Esophagus muscularis mucosa (tissue), 4 donors: Measurements from ENCODE around the gene KRT71. TPM values are rescaled to one million over a fixed set of nuclear protein-coding genes. Genes with fewer than 3 reads are reported as not detected.

Source experiments
- DNase-seq: peaks from one replicate; pipeline ENCODE4 v3.0.0-alpha.2; 2017; ENCODE audit errors: extremely low spot score
- H3K27ac ChIP-seq, 4 donors: fragments of 200-600 bp; sonication (generic); replicated peaks in 1 of 4; 1 replicate in 3 of 4; 2 replicates in 1 of 4; pipeline ENCODE4 v1.5.1; 2016 to 2019; ENCODE audit warnings: mild to moderate bottlenecking in 1 of 4
- H3K27me3 ChIP-seq, 4 donors: fragments of 200-600 bp; sonication (generic); one replicate each; pipeline versions ENCODE4 v1.5.1 to v1.6.0; 2016 to 2019
- H3K36me3 ChIP-seq, 4 donors: fragments of 200-600 bp; sonication (generic); one replicate each; pipeline ENCODE4 v1.5.1; 2016 to 2019
- H3K4me1 ChIP-seq, 4 donors: fragments of 200-600 bp; sonication (generic); one replicate each; pipeline ENCODE4 v1.5.1; 2016 to 2019
- H3K4me3 ChIP-seq, 4 donors: fragments of 200-600 bp; sonication (generic); 1 replicate in 2 of 4; 2 replicates in 2 of 4; pipeline ENCODE4 v1.5.1; 2016 to 2019; ENCODE audit warnings: mild to moderate bottlenecking in 4 of 4, moderate library complexity in 1 of 4
- H3K9me3 ChIP-seq, 4 donors: fragments of 200-600 bp; sonication (generic); 1 replicate in 3 of 4; 2 replicates in 1 of 4; pipeline ENCODE4 v1.5.1; 2016 to 2019
- CTCF ChIP-seq, 3 experiments: fragments of 200-600 bp in 2 of 3; fragments of 450-650 bp in 1 of 3; sonication (generic) in 2 of 3; IDR thresholded peaks; one replicate each; pipeline ENCODE4 v1.5.1; 2017 to 2019; ENCODE audit warnings: antibody characterized with exemption in 3 of 3, mild to moderate bottlenecking in 2 of 3, moderate library complexity in 1 of 3
- EP300 ChIP-seq: sonication (generic); formaldehyde crosslinking; IDR thresholded peaks from one replicate; pipeline ENCODE4 v1.6.1; 2017; ENCODE audit warnings: antibody characterized with exemption
- POLR2A ChIP-seq: fragments of 450-650 bp; IDR thresholded peaks from one replicate; pipeline ENCODE4 v1.6.1; 2017; ENCODE audit warnings: antibody characterized with exemption, moderate library complexity, mild to moderate bottlenecking, low read depth
- POLR2AphosphoS5 ChIP-seq, 2 donors: sonication (generic); formaldehyde crosslinking; IDR thresholded peaks; one replicate each; pipeline ENCODE4 v1.6.1; 2017; ENCODE audit warnings: antibody characterized with exemption in 2 of 2
- WGBS: methylation state at CpG from one replicate; pipeline ENCODE4 v1.1.5; 2018; 5-methylcytosine and 5-hydroxymethylcytosine counted together
- intact Hi-C: fragments of 100-400 bp; cut with DNase I; formaldehyde crosslinking; loops from one replicate; pipeline ENCODE4 v1.15.1; 2023
- total RNA-seq, 4 donors: library from RNA; depleted of rRNA; stranded (reverse); fragments of >200 nt; gene quantifications; one replicate each; pipeline versions ENCODE4 v1.1.0 to v1.2.1, GENCODE V29; 2016

KRT71 gene
- total RNA-seq, 4 donors from 2014 or later: not detected

GRCh38 chr12:52530366-52530765 lies 22.6 kb downstream of the KRT71 start:
- Histone ChIP-seq H3K4me3 (no peak overlapping the region), H3K4me1 (no peaks in the 10 kb centered on the region), H3K9me3 (no peaks in the 10 kb centered on the region), H3K27me3 (no peaks in the 10 kb centered on the region), H3K36me3 (no peaks in the 10 kb centered on the region), H3K27ac (no peak overlapping the region)
- TF ChIP-seq POLR2AphosphoS5 (IDR thresholded peaks at IDR 0.05) (no peak), POLR2A (no peak), EP300 (no peak), CTCF (IDR thresholded peaks at IDR 0.05) (no peak)
- 75% methylated on average over 2 of the region's 2 CpGs for WGBS
- no peak for DNase-seq
- intact Hi-C loops: no loop called here

- no peaks in the 10 kb centered on the region for H3K4me1 ChIP-seq
- no peaks in the 10 kb centered on the region for H3K9me3 ChIP-seq
- intact Hi-C loops: no loop called here
- no peaks in the 10 kb centered on the region for H3K36me3 ChIP-seq
- H3K27ac ChIP-seq: no peak overlapping the region
- TF ChIP-seq POLR2AphosphoS5 (IDR thresholded peaks at IDR 0.05): no peak
- no peak for TF ChIP-seq EP300
- no peak for TF ChIP-seq POLR2A
- no peak for TF ChIP-seq CTCF (IDR thresholded peaks at IDR 0.05)
- H3K27me3 ChIP-seq: no peaks in the 10 kb centered on the region
- no peak for DNase-seq
- no peak overlapping the region for H3K4me3 ChIP-seq
- 95% methylated on average over 9 of the region's 9 CpGs for WGBS
Observed at GRCh38 chr12:52529846-52530245, 23.1 kb downstream of the KRT71 start.

GRCh38 chr12:52529417-52529816 lies 23.5 kb downstream of the KRT71 start:
- Histone ChIP-seq H3K4me1 (no peaks in the 10 kb centered on the region), H3K36me3 (no peaks in the 10 kb centered on the region), H3K9me3 (no peaks in the 10 kb centered on the region), H3K4me3 (no peak overlapping the region), H3K27ac (no peak overlapping the region), H3K27me3 (peaks cover 0 to 2% (median 0%) of the 10 kb centered on the region in 4 donors)
- intact Hi-C loops: no loop called here
- no peak for TF ChIP-seq POLR2AphosphoS5 (IDR thresholded peaks at IDR 0.05)
- TF ChIP-seq EP300: no peak
- no peak for TF ChIP-seq POLR2A
- no peak for TF ChIP-seq CTCF (IDR thresholded peaks at IDR 0.05)
- 92% methylated on average over 2 of the region's 2 CpGs for WGBS
- no peak for DNase-seq

- H3K27me3 ChIP-seq: peaks cover 0 to 6% (median 0%) of the 10 kb centered on the region in 4 donors
- intact Hi-C loops: no loop called here
- DNase-seq: no peak
- H3K36me3 ChIP-seq: no peaks in the 10 kb centered on the region
- no peaks in the 10 kb centered on the region for H3K4me1 ChIP-seq
- TF ChIP-seq CTCF (IDR thresholded peaks at IDR 0.05): no peak
- H3K4me3 ChIP-seq: no peak overlapping the region
- no peaks in the 10 kb centered on the region for H3K9me3 ChIP-seq
- 94% methylated on average over 4 of the region's 8 CpGs for WGBS
- H3K27ac ChIP-seq: no peak overlapping the region
Observed at GRCh38 chr12:52528641-52529143, 24.3 kb downstream of the KRT71 start.

- Histone ChIP-seq H3K36me3 (no peaks in the 10 kb centered on the region), H3K27me3 (peaks cover 0 to 6% (median 0%) of the 10 kb centered on the region in 4 donors), H3K27ac (no peak overlapping the region), H3K4me3 (no peak overlapping the region), H3K9me3 (no peaks in the 10 kb centered on the region), H3K4me1 (peaks cover 0 to 4% (median 0%) of the 10 kb centered on the region in 4 donors)
- 78% methylated on average over 3 of the region's 4 CpGs for WGBS
- intact Hi-C loops: no loop called here
- TF ChIP-seq POLR2A (no peak), CTCF (IDR thresholded peaks at IDR 0.05) (no peak), POLR2AphosphoS5 (IDR thresholded peaks at IDR 0.05) (no peak), EP300 (no peak)
- DNase-seq: no peak
Observed at GRCh38 chr12:52527121-52527800, 25.7 kb downstream of the KRT71 start.
